Neural cell (in vitro differentiated cells): ENCODE measurements around the gene KRT3.

ENCODE experiments used
- CTCF ChIP-seq: fragments of 450-650 bp; IDR thresholded peaks from 2 replicates; pipeline ENCODE4 v1.5.1; 2014; ENCODE audit warnings: antibody characterized with exemption, mild to moderate bottlenecking, moderate library complexity; ENCODE audit not compliant: poor library complexity, severe bottlenecking
- EZH2 ChIP-seq: fragments of 200-600, 300-800 bp; shearing (Covaris generic), sonication (generic); IDR thresholded peaks from 2 replicates; pipeline ENCODE4 v1.6.1; 2014; ENCODE audit warnings: antibody characterized with exemption, low read length, borderline replicate concordance, mild to moderate bottlenecking; ENCODE audit not compliant: insufficient read depth, poor library complexity, severe bottlenecking
- POLR2AphosphoS5 ChIP-seq: IDR thresholded peaks from 2 replicates; pipeline ENCODE4 v1.6.1; 2012
- RAD21 ChIP-seq: fragments of 450-650 bp; conservative IDR thresholded peaks from 2 replicates; pipeline ENCODE4 v1.6.1; 2014; ENCODE audit warnings: antibody characterized with exemption, mild to moderate bottlenecking, moderate library complexity
- TAF1 ChIP-seq: IDR thresholded peaks from 2 replicates; pipeline ENCODE4 v1.6.1; 2012; ENCODE audit warnings: low read depth

GRCh38 chr12:52832451-52832850 lies 36.5 kb upstream of the KRT3 start:
- TF ChIP-seq RAD21 (no peak), CTCF (no peak), POLR2AphosphoS5 (no peak), EZH2 (no peak), TAF1 (no peak)
